PC-3 (cell line): ENCODE results near the gene DCTN5. TPM values are rescaled to one million over a fixed set of nuclear protein-coding genes. Genes with fewer than 3 reads are reported as not detected.
A peak's percentile ranks its signal among the peaks of the same experiment; 100 is the strongest.

Experiments
- ATAC-seq: fragments of 200-7000 bp; cut with Tn5 transposase; 2 replicates; pipeline ENCODE4 v1.9.1; 2020; ENCODE audit warnings: mild to moderate bottlenecking, moderate library complexity
- BruUV-seq: library from RNA; stranded (reverse); fragments of 400-500 nt; replicated peaks from 2 replicates; lab custom pipeline; 2021; lab: Mats Ljungman, UMichigan
- CTCF ChIA-PET: fragments of 300-600 bp; sonication (Branson Sonifier 250); formaldehyde crosslinking; loops from one replicate; lab custom pipeline; 2022; ENCODE audit warnings: antibody characterized with exemption; lab: Charles Lee
- POLR2A ChIA-PET: fragments of 300-600 bp; sonication (Branson Sonifier 250); formaldehyde crosslinking; loops from one replicate; lab custom pipeline; 2022; ENCODE audit warnings: antibody characterized with exemption; ENCODE audit not compliant: unreplicated experiment; lab: Charles Lee
- DNase-seq: peaks from one replicate; pipeline ENCODE4 v3.0.0-alpha.2; 2015
- H2AFZ ChIP-seq: fragments of 300-600 bp; sonication (generic); 2 replicates; pipeline ENCODE4 v1.6.0; 2016; ENCODE audit warnings: antibody characterized with exemption, low read length
- H3F3A ChIP-seq: fragments of 300-600 bp; sonication (generic); one replicate; pipeline ENCODE4 v1.6.0; 2017; ENCODE audit warnings: antibody characterized with exemption, low read length, control low read depth, mild to moderate bottlenecking; ENCODE audit not compliant: unreplicated experiment
- H3K27ac ChIP-seq: fragments of 300-600 bp; sonication (generic); 2 replicates; pipeline ENCODE4 v1.5.1; 2016; ENCODE audit warnings: mild to moderate bottlenecking, low read length
- H3K27me3 ChIP-seq: fragments of 300-600 bp; sonication (generic); 2 replicates; pipeline ENCODE4 v1.6.1; 2016; ENCODE audit warnings: low read length, mixed read lengths
- H3K36me3 ChIP-seq: fragments of 300-600 bp; sonication (generic); 2 replicates; pipeline ENCODE4 v1.6.1; 2016; ENCODE audit warnings: low read depth, mixed run types, low read length, mixed read lengths
- H3K4me1 ChIP-seq: fragments of 300-600 bp; sonication (generic); 2 replicates; pipeline ENCODE4 v1.5.1; 2016; ENCODE audit warnings: low read length; ENCODE audit not compliant: insufficient read depth
- H3K4me2 ChIP-seq: fragments of 300-600 bp; sonication (generic); 2 replicates; pipeline ENCODE4 v1.6.0; 2016; ENCODE audit warnings: low read length
- H3K4me3 ChIP-seq: fragments of 300-600 bp; sonication (generic); 2 replicates; pipeline ENCODE4 v1.5.1; 2016; ENCODE audit warnings: mild to moderate bottlenecking, low read length, mixed read lengths
- H3K79me2 ChIP-seq: fragments of 300-600 bp; sonication (generic); 2 replicates; pipeline ENCODE4 v1.6.1; 2017; ENCODE audit warnings: low read length, mixed read lengths
- H3K9ac ChIP-seq: fragments of 300-600 bp; sonication (generic); 2 replicates; pipeline ENCODE4 v1.6.0; 2016; ENCODE audit warnings: mild to moderate bottlenecking, low read length
- H3K9me2 ChIP-seq: fragments of 300-600 bp; sonication (generic); replicated peaks from 2 replicates; pipeline ENCODE4 v1.6.1; 2016; ENCODE audit warnings: mixed run types, low read length, mixed read lengths
- H3K9me3 ChIP-seq: fragments of 300-600 bp; sonication (generic); 2 replicates; pipeline ENCODE4 v1.6.1; 2016; ENCODE audit warnings: low read length, mixed read lengths
- H4K20me1 ChIP-seq: fragments of 300-600 bp; sonication (generic); 2 replicates; pipeline ENCODE4 v1.6.1; 2016; ENCODE audit warnings: low read length, mixed read lengths
- CTCF ChIP-seq: fragments of 300-600 bp; sonication (generic); conservative IDR thresholded peaks from 2 replicates; pipeline ENCODE4 v1.5.1; 2017; ENCODE audit warnings: antibody characterized with exemption, low read depth, mild to moderate bottlenecking, low read length
- EZH2 ChIP-seq: fragments of 300-600 bp; sonication (generic); IDR thresholded peaks from one replicate; pipeline ENCODE4 v1.6.1; 2017; ENCODE audit warnings: antibody characterized with exemption, mild to moderate bottlenecking, low read length; ENCODE audit not compliant: unreplicated experiment
- EZH2phosphoT487 ChIP-seq: fragments of 300-600 bp; sonication (generic); IDR thresholded peaks from 2 replicates; pipeline ENCODE4 v1.6.1; 2018; ENCODE audit warnings: mild to moderate bottlenecking, antibody characterized with exemption, low read length, borderline replicate concordance
- intact Hi-C: fragments of 100-400 bp; cut with micrococcal nuclease; formaldehyde crosslinking; loops from 2 replicates; pipeline ENCODE4 v1.9.0; 2023
- total RNA-seq: library from RNA; depleted of rRNA; stranded (reverse); fragments of >200 nt; gene quantifications from 2 replicates; pipeline ENCODE4 v1.2.3, GENCODE V29; 2014

DCTN5 gene
- total RNA-seq, 1 experiment from 2014 or later: 29.1 TPM

DNA sequence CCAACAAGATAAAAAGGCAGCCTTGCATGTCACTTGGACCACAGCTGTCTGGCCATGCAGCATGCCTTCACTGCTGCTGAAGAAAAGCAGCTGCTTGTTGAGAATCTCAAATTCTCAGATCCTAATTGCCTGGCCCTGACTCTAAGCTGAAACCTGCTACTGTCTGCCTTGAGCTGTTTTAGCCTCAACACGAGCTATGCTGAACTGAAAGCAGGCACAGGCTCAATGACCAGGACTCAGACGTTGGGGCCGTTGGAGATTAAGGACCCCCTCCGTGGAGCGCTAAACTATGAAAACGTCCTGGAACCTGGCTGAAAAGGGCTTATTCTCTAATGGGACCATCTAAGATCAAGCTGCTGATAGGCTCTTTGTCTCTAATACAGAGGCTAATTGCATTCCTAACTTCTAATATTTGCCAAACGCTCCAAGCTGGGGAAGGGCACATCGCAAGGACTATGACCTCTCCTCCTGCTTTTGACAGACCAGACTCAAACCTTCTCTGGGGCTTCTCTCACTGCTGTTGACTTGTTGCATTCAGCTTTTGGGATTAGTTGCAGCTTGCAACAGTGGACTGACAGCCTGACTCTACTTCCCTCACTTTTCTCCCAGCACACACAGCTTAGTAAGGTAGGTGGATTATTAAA lies 32.8 kb downstream of the DCTN5 start:
- ATAC-seq: no peak
- CTCF ChIA-PET: no interaction called here
- no peaks in the 10 kb centered on the region for H3K27me3 ChIP-seq

DNA sequence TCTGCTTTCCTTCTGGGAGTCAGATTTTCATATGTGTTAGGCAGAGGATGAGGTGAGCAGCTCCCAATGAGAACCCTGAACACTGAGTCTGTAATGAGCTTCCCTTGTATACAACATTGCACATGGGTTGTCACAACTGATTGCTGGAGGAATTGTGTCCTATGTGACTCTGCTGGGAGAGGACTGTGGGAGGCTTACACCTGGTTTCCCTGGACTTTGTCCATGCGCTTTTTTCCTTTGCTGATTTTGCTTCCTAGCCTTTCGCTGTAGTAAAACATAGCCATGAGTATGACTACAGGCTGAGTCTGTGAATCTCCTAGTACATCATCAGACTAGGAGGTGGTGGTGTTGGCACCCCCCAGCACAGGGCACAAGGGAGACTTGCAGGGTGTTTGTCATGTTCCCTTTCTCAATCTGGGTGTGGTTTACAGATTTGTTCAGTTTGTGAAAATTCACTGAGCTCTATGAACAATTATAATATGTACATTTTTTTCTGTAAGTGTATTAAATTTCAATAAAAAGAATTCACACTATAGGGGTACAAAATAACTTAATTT lies 35.7 kb downstream of the DCTN5 start:
- Histone ChIP-seq H3K4me2 (no peak overlapping the region), H3K36me3 (peaks cover 21% of the 10 kb centered on the region; the same call in 1 of the 2 replicates), H2AFZ (no peak overlapping the region), H3K9me3 (no peaks in the 10 kb centered on the region), H3K79me2 (peaks cover 34% of the 10 kb centered on the region), H3K9ac (no peak overlapping the region), H3F3A (no peaks in the 10 kb centered on the region), H3K27ac (peak overlapping the region; percentile 28; the same call in 1 of the 2 replicates), H3K27me3 (no peaks in the 10 kb centered on the region), H4K20me1 (peaks cover 11% of the 10 kb centered on the region; the same call in 1 of the 2 replicates), H3K9me2 (no peaks in the 10 kb centered on the region), H3K4me3 (no peak overlapping the region), H3K4me1 (peaks cover 23% of the 10 kb centered on the region)
- no peak for ATAC-seq
- POLR2A ChIA-PET: no interaction called here
- intact Hi-C loops: loop anchor here (5.0 kb wide), 1 partner anchor 360 kb away; no protein-coding TSS in a partner anchor
- CTCF ChIA-PET: interaction anchor here (1.4 kb wide), 1 partner anchor 333 kb away, joined by 3 read pairs; no protein-coding TSS in a partner anchor
- BruUV-seq: no TSS peak
- peak; percentile 33 for DNase-seq
- TF ChIP-seq CTCF: no peak
- TF ChIP-seq EZH2phosphoT487: no peak
- TF ChIP-seq EZH2: no peak

More for the DNA sequence above, 32.8 kb downstream of the DCTN5 start:
- H3K4me3 ChIP-seq: no peak overlapping the region
- no peaks in the 10 kb centered on the region for H4K20me1 ChIP-seq
- no peak overlapping the region for H3K27ac ChIP-seq
- H3K9ac ChIP-seq: no peak overlapping the region
- H3K9me3 ChIP-seq: no peaks in the 10 kb centered on the region
- no peak overlapping the region for H2AFZ ChIP-seq
- peaks cover 9% of the 10 kb centered on the region for H3K79me2 ChIP-seq
- no peaks in the 10 kb centered on the region for H3K9me2 ChIP-seq
- TF ChIP-seq EZH2phosphoT487 (no peak), EZH2 (no peak)
- intact Hi-C loops: loop anchor here (5.0 kb wide), 1 partner anchor 53 kb away; no protein-coding TSS in a partner anchor
- no peak for DNase-seq
- peaks cover 8% of the 10 kb centered on the region; the same call in 1 of the 2 replicates for H3K36me3 ChIP-seq
- H3K4me1 ChIP-seq: peaks cover 29% of the 10 kb centered on the region
- H3F3A ChIP-seq: peaks cover 7% of the 10 kb centered on the region
- POLR2A ChIA-PET: no interaction called here
- H3K4me2 ChIP-seq: no peak overlapping the region
- no TSS peak for BruUV-seq

DNA sequence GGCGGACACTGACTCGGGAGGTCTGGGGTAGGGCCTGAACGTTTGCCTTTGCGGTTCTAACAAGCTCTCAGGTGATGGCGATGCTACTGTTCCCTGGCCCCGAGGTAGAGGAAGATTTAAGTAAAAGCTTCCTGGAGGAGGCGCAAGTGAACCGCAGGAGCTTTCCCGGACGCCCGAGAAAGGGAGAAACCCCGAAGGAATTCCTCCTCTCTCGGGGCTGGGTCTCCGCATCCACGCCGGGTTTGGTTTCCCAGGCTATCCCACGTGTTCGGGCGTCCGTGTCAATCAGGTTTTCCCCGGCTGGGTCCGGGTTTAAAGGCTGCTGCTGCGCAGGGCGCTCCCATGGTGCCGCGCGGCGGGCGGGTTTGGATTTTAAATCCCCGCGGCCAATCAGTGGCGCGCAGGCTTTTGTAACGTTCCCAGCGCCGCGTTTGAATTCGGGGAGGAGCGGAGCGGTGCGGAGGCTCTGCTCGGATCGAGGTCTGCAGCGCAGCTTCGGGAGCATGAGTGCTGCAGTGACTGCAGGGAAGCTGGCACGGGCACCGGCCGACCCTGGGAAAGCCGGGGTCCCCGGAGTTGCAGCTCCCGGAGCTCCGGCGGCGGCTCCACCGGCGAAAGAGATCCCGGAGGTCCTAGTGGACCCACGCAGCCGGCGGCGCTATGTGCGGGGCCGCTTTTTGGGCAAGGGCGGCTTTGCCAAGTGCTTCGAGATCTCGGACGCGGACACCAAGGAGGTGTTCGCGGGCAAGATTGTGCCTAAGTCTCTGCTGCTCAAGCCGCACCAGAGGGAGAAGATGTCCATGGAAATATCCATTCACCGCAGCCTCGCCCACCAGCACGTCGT lies 37.4 kb downstream of the DCTN5 start, which contains the start of gene PLK1:
Gene PLK1, plus strand, starts transcription at position 460 of the 844 bp plus-strand sequence. Its CDS starts 44 bp downstream, at position 504.
- peak; percentile 89 for ATAC-seq
- CTCF ChIA-PET: interaction anchor here (0.6 to 1.4 kb wide), 3 partner anchors 9 to 332 kb away, joined by 3 to 4 read pairs (median 3); no protein-coding TSS in a partner anchor
- peaks cover 19% of the 10 kb centered on the region; the same call in 1 of the 2 replicates for H3K36me3 ChIP-seq
- peak; percentile 89 for DNase-seq
- peaks cover 11% of the 10 kb centered on the region; the same call in 1 of the 2 replicates for H4K20me1 ChIP-seq
- H3K9me3 ChIP-seq: no peaks in the 10 kb centered on the region
- H2AFZ ChIP-seq: peak within 1 kb of the TSS; percentile 82
- peak; percentile 42; the same call in 1 of the 2 replicates for TF ChIP-seq CTCF
- no peak for TF ChIP-seq EZH2phosphoT487
- TF ChIP-seq EZH2: no peak
- no peaks in the 10 kb centered on the region for H3K27me3 ChIP-seq
- peak within 1 kb of the TSS; percentile 91 for H3K4me2 ChIP-seq
- peak within 1 kb of the TSS; percentile 89 for H3K9ac ChIP-seq
- peaks cover 44% of the 10 kb centered on the region for H3K79me2 ChIP-seq
- peak within 1 kb of the TSS; percentile 70 for H3K27ac ChIP-seq
- peak within 1 kb of the TSS; percentile 100 for H3K4me3 ChIP-seq
- POLR2A ChIA-PET: no interaction called here
- H3F3A ChIP-seq: no peaks in the 10 kb centered on the region
- BruUV-seq: TSS peak; percentile 54
- intact Hi-C loops: loop anchor here (1.0 to 5.0 kb wide), 2 partner anchors 8 to 359 kb away; no protein-coding TSS in a partner anchor
- no peaks in the 10 kb centered on the region for H3K9me2 ChIP-seq
- H3K4me1 ChIP-seq: peaks cover 23% of the 10 kb centered on the region
